Astrocyte (in vitro differentiated cells and primary cell): ENCODE data around the gene BOLA1. TPM values are rescaled to one million over a fixed set of nuclear protein-coding genes. Genes with fewer than 3 reads are reported as not detected.

ENCODE experiments used
- DNase-seq: peaks from one replicate; pipeline ENCODE4 v3.0.0-alpha.2; 2010; ENCODE audit warnings: low read depth
- FAIRE-seq: peaks from 2 replicates; lab custom pipeline; 2011; peaks lifted over from hg19 to GRCh38; lab: Jason Lieb, UNC
- H2AFZ ChIP-seq: 2 replicates; pipeline ENCODE4 v1.6.0; 2012; ENCODE audit warnings: low read depth, low read length, inconsistent platforms
- H3K27ac ChIP-seq: 2 replicates; pipeline ENCODE4 v1.5.1; 2011; ENCODE audit warnings: low read depth, low read length, inconsistent platforms
- H3K27me3 ChIP-seq: 2 replicates; pipeline ENCODE4 v1.6.0; 2011; ENCODE audit warnings: low read length, inconsistent platforms; ENCODE audit not compliant: insufficient read depth
- H3K36me3 ChIP-seq: 2 replicates; pipeline ENCODE4 v1.5.1; 2011; ENCODE audit warnings: low read length, inconsistent platforms; ENCODE audit not compliant: insufficient read depth
- H3K4me1 ChIP-seq: 2 replicates; pipeline ENCODE4 v1.5.1; 2011; ENCODE audit warnings: low read length, inconsistent platforms; ENCODE audit not compliant: insufficient read depth
- H3K4me2 ChIP-seq: 2 replicates; pipeline ENCODE4 v1.6.0; 2012; ENCODE audit warnings: low read length, inconsistent platforms
- H3K4me3 ChIP-seq: 2 replicates; pipeline ENCODE4 v1.5.1; 2011; ENCODE audit warnings: low read depth, mild to moderate bottlenecking, low read length, inconsistent platforms; ENCODE audit not compliant: insufficient read depth
- H3K79me2 ChIP-seq: 2 replicates; pipeline ENCODE4 v1.6.0; 2012; ENCODE audit warnings: mild to moderate bottlenecking, low read length, inconsistent platforms; ENCODE audit not compliant: insufficient read depth
- H3K9ac ChIP-seq: 2 replicates; pipeline ENCODE4 v1.6.0; 2012; ENCODE audit warnings: mild to moderate bottlenecking, low read length, inconsistent platforms
- H3K9me3 ChIP-seq: 2 replicates; pipeline ENCODE4 v1.5.1; 2012; ENCODE audit warnings: low read depth, mild to moderate bottlenecking, low read length, inconsistent platforms; ENCODE audit not compliant: insufficient read depth
- H4K20me1 ChIP-seq: 2 replicates; pipeline ENCODE4 v1.6.0; 2012; ENCODE audit warnings: low read length, inconsistent platforms; ENCODE audit not compliant: insufficient read depth
- H3K27ac Mint-ChIP-seq: one replicate; pipeline ENCODE4 v1.8.0; 2021; ENCODE audit warnings: mild to moderate bottlenecking, mixed read lengths; ENCODE audit not compliant: unreplicated experiment
- H3K27me3 Mint-ChIP-seq: one replicate; pipeline ENCODE4 v1.8.0; 2021; ENCODE audit warnings: low read depth, mixed read lengths; ENCODE audit not compliant: unreplicated experiment
- H3K36me3 Mint-ChIP-seq: one replicate; pipeline ENCODE4 v1.8.0; 2021; ENCODE audit warnings: low read depth, mixed read lengths; ENCODE audit not compliant: unreplicated experiment
- H3K4me1 Mint-ChIP-seq: one replicate; pipeline ENCODE4 v1.8.0; 2021; ENCODE audit warnings: low read depth, mixed read lengths; ENCODE audit not compliant: unreplicated experiment
- H3K4me3 Mint-ChIP-seq: one replicate; pipeline ENCODE4 v1.8.0; 2021; ENCODE audit warnings: mild to moderate bottlenecking, moderate library complexity, mixed read lengths; ENCODE audit not compliant: unreplicated experiment
- H3K9me3 Mint-ChIP-seq: one replicate; pipeline ENCODE4 v1.8.0; 2021; ENCODE audit warnings: mild to moderate bottlenecking, mixed read lengths; ENCODE audit not compliant: unreplicated experiment
- EZH2 ChIP-seq: IDR thresholded peaks from 2 replicates; pipeline ENCODE4 v1.6.1; 2012; ENCODE audit warnings: mild to moderate bottlenecking, low read length, inconsistent platforms; ENCODE audit not compliant: insufficient read depth
- total RNA-seq: library from RNA; stranded (reverse); gene quantifications from 2 replicates; pipeline ENCODE4 v1.2.1, GENCODE V29; 2021
- TF ChIP-seq, protein P1 (sequence below): IDR thresholded peaks from 2 replicates; pipeline ENCODE4 v1.5.1; 2011; ENCODE audit warnings: low read depth, mild to moderate bottlenecking, inconsistent platforms, low read length, moderate library complexity; ENCODE audit not compliant: insufficient read depth

Gene BOLA1
- total RNA-seq, 1 donor from 2014 or later = 6.1 TPM

DNA sequence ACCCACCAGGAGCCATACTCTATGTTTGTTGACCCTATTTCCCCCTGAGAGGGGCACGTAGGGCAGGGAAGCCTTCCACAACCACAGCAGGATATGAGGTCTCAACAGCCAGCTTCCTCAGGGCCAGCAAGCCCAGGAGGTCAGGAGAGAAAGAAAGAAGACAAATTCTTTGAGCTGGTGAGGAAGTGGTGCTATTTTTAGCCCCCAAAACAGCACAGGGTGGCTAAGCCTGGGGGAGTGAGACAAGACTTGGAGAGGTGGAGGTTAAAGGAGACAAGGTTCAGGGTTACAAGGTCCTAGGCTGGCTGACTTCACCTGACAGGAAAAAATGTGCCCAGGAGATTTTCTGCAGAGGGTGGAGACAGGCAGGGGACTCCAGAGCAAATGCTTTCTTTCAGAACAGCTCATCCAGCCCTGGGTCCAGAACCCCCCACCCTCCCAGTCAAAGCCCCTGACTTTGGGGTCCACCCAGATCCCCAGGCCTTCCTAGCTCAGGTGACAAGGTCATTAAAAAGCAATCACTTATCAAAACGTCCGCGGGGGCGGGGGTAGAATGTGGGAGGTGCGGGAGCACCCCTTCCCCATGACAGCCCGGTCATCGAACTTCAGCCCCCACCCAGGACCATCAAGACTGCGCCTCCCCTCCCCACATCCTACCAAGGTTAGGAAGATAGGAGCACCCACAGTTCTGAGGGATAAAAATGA, 17.0 kb downstream of the BOLA1 start:
- H3K79me2 ChIP-seq = peaks cover 4% of the 10 kb centered on the region
- peak overlapping the region; percentile 72 for H3K4me3 ChIP-seq
- DNase-seq = no peak
- Mint-ChIP-seq H3K4me1 (peaks cover 5% of the 10 kb centered on the region), H3K27ac (peak overlapping the region; percentile 1), H3K9me3 (no peaks in the 10 kb centered on the region), H3K36me3 (peaks cover 12% of the 10 kb centered on the region), H3K4me3 (peak overlapping the region; percentile 86), H3K27me3 (peaks cover 2% of the 10 kb centered on the region)
- H4K20me1 ChIP-seq = no peaks in the 10 kb centered on the region
- H3K9ac ChIP-seq = peak overlapping the region; percentile 85
- no peaks in the 10 kb centered on the region for H3K9me3 ChIP-seq
- no peak overlapping the region for H2AFZ ChIP-seq
- no peaks in the 10 kb centered on the region for H3K27me3 ChIP-seq
- H3K4me1 ChIP-seq = peaks cover 8% of the 10 kb centered on the region
- FAIRE-seq = no peak
- no peaks in the 10 kb centered on the region for H3K36me3 ChIP-seq
- no peak overlapping the region for H3K27ac ChIP-seq
- peak overlapping the region; percentile 95 for H3K4me2 ChIP-seq
- TF ChIP-seq, protein P1, sequence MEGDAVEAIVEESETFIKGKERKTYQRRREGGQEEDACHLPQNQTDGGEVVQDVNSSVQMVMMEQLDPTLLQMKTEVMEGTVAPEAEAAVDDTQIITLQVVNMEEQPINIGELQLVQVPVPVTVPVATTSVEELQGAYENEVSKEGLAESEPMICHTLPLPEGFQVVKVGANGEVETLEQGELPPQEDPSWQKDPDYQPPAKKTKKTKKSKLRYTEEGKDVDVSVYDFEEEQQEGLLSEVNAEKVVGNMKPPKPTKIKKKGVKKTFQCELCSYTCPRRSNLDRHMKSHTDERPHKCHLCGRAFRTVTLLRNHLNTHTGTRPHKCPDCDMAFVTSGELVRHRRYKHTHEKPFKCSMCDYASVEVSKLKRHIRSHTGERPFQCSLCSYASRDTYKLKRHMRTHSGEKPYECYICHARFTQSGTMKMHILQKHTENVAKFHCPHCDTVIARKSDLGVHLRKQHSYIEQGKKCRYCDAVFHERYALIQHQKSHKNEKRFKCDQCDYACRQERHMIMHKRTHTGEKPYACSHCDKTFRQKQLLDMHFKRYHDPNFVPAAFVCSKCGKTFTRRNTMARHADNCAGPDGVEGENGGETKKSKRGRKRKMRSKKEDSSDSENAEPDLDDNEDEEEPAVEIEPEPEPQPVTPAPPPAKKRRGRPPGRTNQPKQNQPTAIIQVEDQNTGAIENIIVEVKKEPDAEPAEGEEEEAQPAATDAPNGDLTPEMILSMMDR = no peak
- no peak for TF ChIP-seq EZH2

DNA sequence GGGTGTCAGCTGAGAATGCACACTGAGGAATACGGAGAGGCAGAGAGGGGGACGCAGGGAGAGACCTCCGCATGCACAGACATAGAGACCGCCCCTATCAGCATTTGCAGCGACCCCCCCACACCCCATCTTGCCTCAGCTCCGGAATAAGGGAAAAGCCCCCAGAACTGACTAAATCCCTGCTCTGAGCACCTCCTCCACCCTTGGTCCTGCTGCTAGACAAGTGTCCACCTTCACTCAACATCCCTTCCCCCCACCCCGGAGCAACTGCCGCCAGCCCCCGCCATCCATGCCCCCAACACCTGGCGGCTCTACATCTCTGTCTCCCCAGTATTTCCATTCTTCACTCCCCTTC, 17.5 kb downstream of the BOLA1 start:
- Histone ChIP-seq H3K27ac (no peak overlapping the region), H3K9ac (peak overlapping the region; percentile 85), H3K4me2 (peak overlapping the region; percentile 95)

More for the DNA sequence above, 17.5 kb downstream of the BOLA1 start:
- FAIRE-seq (no peak), DNase-seq (no peak)
- Mint-ChIP-seq H3K4me3 (peak overlapping the region; percentile 86), H3K9me3 (no peaks in the 10 kb centered on the region), H3K4me1 (peaks cover 5% of the 10 kb centered on the region), H3K27me3 (peaks cover 2% of the 10 kb centered on the region), H3K36me3 (peaks cover 9% of the 10 kb centered on the region), H3K27ac (no peak overlapping the region)
- TF ChIP-seq, protein P1 = no peak
- no peak for TF ChIP-seq EZH2
- Histone ChIP-seq H2AFZ (no peak overlapping the region), H3K4me3 (peak overlapping the region; percentile 72), H3K36me3 (peaks cover 4% of the 10 kb centered on the region), H4K20me1 (no peaks in the 10 kb centered on the region), H3K27me3 (no peaks in the 10 kb centered on the region), H3K9me3 (no peaks in the 10 kb centered on the region), H3K79me2 (peaks cover 4% of the 10 kb centered on the region), H3K4me1 (peaks cover 8% of the 10 kb centered on the region)
